Stimulated activated CD4-positive, alpha-beta T cell treated with anti-CD3 and anti-CD28 coated beads, TNF-alpha, amount 100 ng/mL, for 48 hours (primary cell): ENCODE data around the gene RRM1.
A peak's percentile ranks its signal among the peaks of the same experiment; 100 is the strongest.

Source experiments
- DNase-seq, 3 donors: peaks; one replicate each; pipeline ENCODE4 v3.0.0-alpha.2; 2020; ENCODE audit warnings: low read depth in 3 of 3

RRM1 gene

GRCh38 chr11:4187055-4187988, 92.7 kb downstream of the RRM1 start:
- peak; percentile 61 to 84 (median 80) for DNase-seq
